ENCODE data around the gene CDKN2A.

DNA sequence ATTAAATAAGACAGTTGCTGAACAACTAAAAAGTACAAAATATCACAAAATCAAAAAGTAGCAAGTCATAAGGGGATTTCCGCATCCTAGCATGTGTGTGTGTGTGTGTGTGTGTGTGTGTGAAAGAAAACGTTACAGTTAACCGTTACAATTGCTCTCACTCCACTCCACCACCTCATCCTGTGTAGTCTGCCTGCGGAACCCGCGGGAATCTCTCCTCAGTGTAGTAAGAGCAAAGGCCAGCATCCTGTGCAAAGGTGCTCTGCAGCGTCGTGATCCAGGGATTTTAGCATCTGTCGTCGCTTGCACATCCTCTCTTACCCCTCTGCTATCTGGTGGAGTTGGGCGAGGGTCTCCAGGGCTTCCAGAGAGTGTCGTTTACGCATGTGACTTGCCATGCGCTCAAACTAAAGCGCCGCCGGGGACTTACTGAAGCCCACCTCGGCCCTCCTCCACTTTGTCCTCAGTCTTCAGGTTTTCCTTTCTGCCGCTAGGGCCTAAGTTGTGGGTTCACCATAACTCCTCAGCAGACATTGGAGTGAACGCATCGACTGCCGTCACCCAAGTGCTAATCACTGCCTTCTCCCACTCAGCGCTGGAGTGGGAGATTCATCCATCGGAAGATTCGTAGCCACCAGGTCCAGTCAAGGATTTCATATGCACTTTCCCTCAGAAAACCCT, 11.0 kb upstream of the CDKN2A start:
- no peak for TF ChIP-seq CTCF (conservative IDR thresholded peaks at IDR 0.05; ENCODE audit: low read length)
- TF ChIP-seq EZH2phosphoT487 (IDR thresholded peaks at IDR 0.05; ENCODE audit: borderline replicate concordance): no peak

Data from Loucy (cell line).